ENCODE measurements around the gene MYRFL.

Gene MYRFL

GRCh38 chr12:69929531-69929930 is 104.5 kb downstream of the MYRFL start:
- DNase-seq (ENCODE audit: low read depth): no peak
- TF ChIP-seq, protein P1, sequence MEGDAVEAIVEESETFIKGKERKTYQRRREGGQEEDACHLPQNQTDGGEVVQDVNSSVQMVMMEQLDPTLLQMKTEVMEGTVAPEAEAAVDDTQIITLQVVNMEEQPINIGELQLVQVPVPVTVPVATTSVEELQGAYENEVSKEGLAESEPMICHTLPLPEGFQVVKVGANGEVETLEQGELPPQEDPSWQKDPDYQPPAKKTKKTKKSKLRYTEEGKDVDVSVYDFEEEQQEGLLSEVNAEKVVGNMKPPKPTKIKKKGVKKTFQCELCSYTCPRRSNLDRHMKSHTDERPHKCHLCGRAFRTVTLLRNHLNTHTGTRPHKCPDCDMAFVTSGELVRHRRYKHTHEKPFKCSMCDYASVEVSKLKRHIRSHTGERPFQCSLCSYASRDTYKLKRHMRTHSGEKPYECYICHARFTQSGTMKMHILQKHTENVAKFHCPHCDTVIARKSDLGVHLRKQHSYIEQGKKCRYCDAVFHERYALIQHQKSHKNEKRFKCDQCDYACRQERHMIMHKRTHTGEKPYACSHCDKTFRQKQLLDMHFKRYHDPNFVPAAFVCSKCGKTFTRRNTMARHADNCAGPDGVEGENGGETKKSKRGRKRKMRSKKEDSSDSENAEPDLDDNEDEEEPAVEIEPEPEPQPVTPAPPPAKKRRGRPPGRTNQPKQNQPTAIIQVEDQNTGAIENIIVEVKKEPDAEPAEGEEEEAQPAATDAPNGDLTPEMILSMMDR (conservative IDR thresholded peaks at IDR 0.05; ENCODE audit: low read length): no peak
- H3K4me3 ChIP-seq (ENCODE audit: low read length): no peak overlapping the region

DNA sequence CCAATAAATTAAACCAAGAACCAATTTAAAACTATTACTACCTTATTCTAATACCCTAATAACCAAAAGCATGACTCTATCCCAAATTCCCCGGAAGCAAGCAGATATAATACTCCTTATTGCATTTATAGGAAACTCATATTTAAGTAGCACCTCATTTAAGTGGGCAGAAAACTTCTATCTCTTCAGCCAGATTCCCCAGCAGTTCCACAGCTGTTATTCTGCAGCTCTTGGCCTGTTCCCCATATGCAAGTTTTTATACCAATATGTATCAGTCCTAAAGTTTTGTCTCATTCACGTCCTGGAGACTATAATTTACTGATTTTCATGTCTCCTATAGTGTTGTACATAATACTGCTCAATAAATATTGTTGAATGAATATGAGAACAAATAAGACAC is 106.5 kb downstream of the MYRFL start:
- DNase-seq (ENCODE audit: low read depth): no peak
- TF ChIP-seq, protein P1 (conservative IDR thresholded peaks at IDR 0.05; ENCODE audit: low read length): no peak
- no peak overlapping the region for H3K4me3 ChIP-seq (ENCODE audit: low read length)

GRCh38 chr12:69932154-69932553 is 107.1 kb downstream of the MYRFL start:
- DNase-seq (ENCODE audit: low read depth): no peak
- H3K4me3 ChIP-seq (ENCODE audit: low read length): no peak overlapping the region
- TF ChIP-seq, protein P1 (conservative IDR thresholded peaks at IDR 0.05; ENCODE audit: low read length): no peak

GRCh38 chr12:69932676-69933552 is 107.9 kb downstream of the MYRFL start:
- no peak overlapping the region for H3K4me3 ChIP-seq (ENCODE audit: low read length)
- no peak for DNase-seq (ENCODE audit: low read depth)
- TF ChIP-seq, protein P1 (conservative IDR thresholded peaks at IDR 0.05; ENCODE audit: low read length): no peak

DNA sequence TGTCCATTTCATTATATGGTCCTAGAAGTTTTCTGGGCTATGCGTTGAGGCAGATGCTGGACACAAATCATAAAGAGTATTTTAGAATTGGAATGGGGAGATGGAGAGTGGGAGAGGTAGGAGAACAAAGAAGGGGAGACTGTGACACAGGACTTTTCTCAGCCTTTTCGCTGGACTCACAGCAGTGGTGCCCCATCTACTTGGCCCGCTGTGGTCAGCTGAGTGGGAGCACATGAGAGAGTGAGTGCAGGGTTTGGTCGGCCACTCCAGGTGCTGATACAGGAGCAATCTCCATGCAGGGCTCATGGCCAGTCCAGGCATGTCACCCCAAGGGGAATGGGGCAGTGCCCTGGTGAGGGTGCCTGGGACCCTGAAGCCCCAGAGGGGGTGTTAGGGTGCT is 109.0 kb downstream of the MYRFL start:
- TF ChIP-seq, protein P1 (conservative IDR thresholded peaks at IDR 0.05; ENCODE audit: low read length): no peak

DNA sequence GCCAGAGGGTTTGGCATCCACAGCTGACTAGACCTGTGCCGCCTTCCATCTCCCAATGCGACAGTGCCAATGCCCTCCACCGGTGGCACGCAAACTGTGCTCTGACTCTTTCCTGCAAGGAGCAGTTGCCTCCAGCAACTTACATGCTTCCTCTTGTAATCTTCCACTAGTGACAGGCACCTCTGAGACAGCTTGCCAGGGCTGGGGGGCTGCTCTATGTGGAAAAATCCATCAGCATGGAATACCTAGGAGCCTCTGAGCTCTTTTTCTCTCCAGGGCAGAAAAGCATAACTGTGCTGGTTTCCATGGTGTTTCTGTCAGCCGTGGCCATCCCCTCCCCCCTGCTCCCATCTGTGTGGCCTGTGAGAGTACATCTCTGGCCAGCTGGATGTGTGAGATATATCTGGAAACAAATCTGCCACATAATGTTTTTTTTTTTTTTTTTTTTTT is 110.6 kb downstream of the MYRFL start:
- H3K4me3 ChIP-seq (ENCODE audit: low read length): no peak overlapping the region
- no peak for DNase-seq (ENCODE audit: low read depth)
- TF ChIP-seq, protein P1 (conservative IDR thresholded peaks at IDR 0.05; ENCODE audit: low read length): no peak

More for the DNA sequence above, 109.0 kb downstream of the MYRFL start:
- no peak for DNase-seq (ENCODE audit: low read depth)
- no peak overlapping the region for H3K4me3 ChIP-seq (ENCODE audit: low read length)

- TF ChIP-seq, protein P1 (conservative IDR thresholded peaks at IDR 0.05; ENCODE audit: low read length): no peak
- H3K4me3 ChIP-seq (ENCODE audit: low read length): no peak overlapping the region
- DNase-seq (ENCODE audit: low read depth): no peak
Observed at GRCh38 chr12:69936214-69936731, 111.2 kb downstream of the MYRFL start.

Measured in AG10803 (cell line).